Stimulated activated CD8-positive, alpha-beta memory T cell treated with anti-CD3 and anti-CD28 coated beads, Interleukin-4, amount 100 ng/mL, for 48 hours (primary cell): ENCODE results near the gene HMGCS1.
"Not testable (repeated sequence)": the region's sequence is repeated elsewhere in the genome, so short reads cannot be mapped to it uniquely, and the experiment has no call there.

Source experiments
- DNase-seq: peaks from one replicate; pipeline ENCODE4 v3.0.0-alpha.2; 2020

Gene HMGCS1

DNA sequence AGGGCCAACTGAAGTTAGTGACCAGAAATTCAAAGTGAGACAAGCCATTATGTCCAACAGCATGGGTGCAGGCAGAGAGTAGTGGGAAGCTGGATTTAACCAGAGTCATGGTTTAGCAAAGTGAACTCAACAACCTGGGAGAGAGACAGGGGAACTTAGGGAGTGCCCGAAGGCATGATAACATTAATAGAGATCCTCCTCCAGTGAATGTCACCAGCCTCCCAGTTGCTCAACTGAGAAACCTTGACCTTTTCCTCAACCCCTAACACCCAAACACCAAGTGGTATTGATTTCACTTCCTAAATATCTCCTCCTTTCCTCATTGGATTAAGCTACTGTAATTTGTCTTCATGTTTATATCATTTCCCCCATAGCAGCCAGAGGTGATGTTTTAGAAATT lies 42.6 kb downstream of the HMGCS1 start:
- no peak for DNase-seq

DNA sequence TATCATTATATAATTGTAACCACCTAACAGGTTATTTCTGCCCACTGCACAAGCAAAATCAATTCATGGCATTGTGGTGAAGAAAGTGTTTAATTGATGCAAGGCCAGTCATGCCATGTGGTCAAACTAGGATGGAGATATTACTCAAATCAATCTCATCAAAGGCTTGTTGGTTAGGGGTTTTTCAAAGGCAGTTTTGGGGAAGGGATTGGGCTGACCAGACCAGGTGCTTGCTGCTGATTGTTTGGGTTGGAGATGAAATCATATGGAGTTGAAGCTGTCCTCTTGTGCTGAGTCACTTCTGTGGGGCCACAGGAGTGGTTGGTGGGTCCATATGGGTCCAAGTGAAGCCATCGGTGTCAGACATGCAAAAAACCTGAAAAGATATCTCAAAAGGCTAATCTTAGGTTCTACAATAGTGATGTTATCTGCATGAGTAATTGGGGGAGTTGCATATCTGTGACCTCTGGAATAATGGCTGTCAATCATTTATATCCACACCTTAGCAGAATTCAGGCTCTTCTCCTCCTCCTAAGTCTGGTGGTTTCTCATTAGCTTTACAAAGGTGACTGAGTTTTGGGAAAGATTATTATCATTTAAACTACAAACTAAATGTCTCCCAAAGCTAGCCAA lies 44.9 kb downstream of the HMGCS1 start:
- DNase-seq: no peak

DNA sequence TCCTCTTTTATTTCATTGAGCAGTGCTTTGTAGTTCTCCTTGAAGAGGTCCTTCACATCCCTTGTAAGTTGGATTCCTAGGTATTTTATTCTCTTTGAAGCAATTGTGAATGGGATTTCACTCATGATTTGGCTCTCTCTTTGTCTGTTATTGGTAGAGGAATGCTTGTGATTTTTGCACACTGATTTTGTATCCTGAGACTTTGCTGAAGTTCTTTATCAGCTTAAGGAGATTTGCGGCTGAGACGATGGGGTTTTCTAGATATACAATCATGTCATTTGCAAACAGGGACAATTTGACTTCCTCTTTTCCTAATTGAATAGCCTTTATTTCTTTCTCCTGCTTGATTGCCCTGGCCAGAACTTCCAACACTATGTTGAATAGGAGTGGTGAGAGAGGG lies 50.9 kb downstream of the HMGCS1 start:
- not testable (repeated sequence) for DNase-seq

DNA sequence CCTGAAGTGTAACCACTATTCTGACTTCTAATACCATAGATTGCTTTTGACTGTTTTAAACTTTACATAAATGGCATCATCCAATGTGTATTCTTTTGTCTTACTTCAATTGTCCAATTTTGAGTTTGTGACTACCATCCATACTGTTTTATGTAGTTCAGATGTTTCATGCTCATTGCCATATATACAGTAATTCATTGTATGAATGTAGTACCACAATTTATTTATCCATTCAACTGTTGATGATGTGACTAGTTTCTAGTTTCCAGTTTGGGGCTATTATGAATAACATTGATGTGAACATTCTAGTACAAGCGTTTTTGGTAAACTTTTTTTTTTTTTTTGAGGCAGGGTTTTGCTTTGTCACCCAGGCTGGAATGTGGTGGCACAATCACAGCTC lies 55.1 kb downstream of the HMGCS1 start:
- DNase-seq: no peak

DNA sequence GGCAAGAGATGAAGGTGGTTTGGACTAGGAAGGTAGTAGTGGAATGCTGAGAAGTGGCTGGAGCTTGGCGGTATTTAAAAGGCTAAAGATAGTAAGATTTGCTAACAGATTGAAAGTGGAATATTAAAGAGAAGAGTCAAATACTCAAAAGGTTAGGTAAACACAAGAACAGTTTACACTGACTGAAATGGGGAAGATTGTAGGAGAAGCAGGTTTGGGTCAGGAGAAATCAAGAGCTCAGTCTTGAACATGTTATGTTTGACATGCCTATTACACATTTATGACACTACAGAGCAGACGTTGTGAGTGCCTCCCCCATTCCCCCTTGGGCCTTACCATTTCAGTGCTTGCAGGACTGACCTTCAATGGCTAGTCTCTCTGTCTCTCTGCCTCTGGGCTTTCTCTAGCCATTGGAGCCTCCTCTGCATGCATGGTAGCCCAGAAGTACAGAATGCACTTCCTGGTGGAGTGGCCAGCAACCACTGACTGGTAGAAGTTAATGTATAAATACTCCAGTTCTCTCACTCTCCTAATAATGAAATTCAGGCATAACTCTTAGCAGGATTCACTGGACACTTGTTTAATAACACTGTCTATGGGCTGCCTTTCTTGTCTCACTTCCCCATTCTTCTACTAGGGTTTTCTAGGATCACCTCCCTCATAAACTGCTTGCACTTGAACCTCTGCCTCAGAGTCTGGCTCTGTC lies 56.8 kb downstream of the HMGCS1 start:
- DNase-seq: no peak

DNA sequence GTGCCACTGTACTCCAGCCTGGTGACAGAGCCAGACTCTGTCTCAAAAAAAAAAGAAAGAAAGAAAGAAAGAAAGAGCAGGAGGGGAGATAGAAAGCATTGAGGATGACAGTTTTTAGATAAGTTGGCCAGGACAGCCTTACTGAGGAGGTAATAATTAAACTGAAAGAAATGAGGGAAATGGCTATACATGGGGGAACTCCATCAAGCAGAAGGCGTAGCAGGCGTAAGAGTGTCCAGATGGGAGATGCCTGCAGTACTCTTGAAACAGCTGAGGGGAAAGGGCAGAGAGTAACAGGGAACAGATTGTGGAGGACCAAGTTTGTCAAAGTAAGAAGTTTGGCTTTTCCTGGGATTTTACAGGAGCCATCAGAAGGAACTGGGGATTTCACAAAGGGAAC lies 57.5 kb downstream of the HMGCS1 start:
- DNase-seq: no peak

DNA sequence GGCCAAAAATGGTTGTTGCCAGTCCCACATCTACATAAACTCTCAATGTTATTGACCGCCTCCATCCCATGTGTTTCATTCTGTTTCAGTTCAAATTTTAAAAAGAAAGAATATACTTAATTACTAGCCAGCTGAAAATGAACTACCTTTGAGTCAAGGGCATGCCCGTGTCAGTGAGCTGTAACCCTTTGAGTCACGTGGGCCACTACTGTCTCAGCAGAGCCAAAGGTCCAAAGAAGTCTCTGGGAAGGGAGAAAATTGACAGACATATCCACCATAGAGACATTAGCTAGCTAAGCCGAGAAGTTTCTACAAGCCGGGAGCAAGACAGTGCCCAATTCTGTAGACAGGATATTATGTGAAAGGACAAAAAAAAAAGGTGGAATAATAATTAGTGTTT lies 61.5 kb downstream of the HMGCS1 start:
- DNase-seq: no peak

DNA sequence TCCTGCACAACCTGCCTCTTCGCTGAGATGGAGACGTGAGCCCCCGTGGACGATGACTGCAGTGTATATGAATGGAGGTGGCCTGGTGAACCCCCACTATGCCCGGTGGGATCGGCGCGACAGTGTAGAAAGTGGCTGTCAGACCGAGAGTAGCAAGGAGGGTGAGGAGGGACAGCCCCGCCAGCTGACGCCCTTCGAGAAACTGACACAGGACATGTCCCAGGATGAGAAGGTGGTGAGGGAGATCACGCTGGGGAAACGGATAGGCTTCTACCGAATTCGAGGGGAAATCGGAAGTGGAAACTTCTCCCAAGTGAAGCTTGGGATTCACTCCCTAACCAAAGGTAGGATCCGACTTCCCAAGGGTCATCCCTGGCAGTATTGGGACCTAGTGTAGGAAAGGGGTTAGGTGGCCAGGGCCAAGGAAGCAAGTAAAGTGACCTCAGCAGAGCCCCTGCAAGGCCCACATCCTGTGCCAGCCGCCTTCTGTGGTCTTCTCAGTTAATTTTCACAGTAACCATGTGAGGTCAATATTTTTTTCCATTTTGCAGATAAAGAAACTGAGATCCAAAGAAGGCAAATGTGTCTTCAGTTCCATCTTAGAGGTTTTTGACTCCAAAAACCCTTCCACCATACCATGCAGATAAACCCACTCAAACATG lies 67.4 kb downstream of the HMGCS1 start:
- DNase-seq: no peak

DNA sequence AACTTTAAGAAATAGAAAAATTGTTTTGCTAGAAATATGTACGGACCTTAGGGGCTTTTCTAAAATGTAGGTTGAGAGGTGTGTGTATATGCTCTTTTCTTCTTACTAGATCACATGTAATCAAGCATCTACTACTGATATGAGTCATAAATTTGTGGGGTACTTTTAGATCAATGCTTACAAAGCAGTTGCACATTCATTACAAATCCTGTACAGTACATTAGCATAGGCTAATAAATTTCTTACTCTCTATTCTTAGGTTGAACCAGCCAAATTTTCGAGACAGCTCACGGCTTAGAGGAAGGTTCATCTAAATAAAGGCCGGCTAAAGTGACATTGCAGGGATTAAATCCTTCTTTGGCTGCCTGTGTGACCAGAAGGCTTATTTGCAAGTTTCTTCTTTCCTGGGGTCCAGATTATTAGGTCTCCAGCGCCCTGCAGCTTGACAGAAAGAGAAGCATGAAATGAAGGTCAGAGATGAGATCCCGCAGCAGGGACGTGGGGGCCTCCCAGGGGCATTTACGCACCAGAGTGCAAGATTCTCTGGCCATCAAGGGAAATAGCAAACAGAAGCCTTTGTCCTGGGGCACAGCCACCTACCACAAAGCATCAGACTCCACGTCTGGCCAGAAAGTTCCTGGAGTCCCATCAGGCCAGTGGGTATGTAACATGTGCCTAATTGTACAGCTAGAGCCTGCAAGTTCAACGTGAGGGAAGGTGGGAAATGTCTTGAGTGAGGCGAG lies 68.2 kb downstream of the HMGCS1 start:
- DNase-seq: no peak

DNA sequence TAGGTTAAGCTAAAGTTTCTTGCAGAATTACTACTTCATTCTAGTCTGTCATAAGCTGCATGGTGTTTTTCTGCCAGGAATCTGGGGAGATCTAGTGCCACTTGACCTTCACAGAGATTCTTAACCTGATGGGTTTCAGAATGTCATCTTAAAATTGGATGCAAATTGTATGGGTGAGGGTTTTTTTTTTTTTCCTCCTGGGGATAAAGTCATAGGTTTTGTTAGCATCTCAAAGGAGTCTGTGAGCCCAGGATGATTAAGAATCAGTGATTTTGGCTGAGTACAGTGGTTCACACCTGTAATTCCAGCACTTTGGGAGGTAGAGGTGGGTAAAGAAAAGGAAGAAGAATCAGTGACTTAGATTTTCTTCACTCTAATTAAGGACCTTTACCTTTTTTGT lies 69.9 kb downstream of the HMGCS1 start:
- DNase-seq: no peak

DNA sequence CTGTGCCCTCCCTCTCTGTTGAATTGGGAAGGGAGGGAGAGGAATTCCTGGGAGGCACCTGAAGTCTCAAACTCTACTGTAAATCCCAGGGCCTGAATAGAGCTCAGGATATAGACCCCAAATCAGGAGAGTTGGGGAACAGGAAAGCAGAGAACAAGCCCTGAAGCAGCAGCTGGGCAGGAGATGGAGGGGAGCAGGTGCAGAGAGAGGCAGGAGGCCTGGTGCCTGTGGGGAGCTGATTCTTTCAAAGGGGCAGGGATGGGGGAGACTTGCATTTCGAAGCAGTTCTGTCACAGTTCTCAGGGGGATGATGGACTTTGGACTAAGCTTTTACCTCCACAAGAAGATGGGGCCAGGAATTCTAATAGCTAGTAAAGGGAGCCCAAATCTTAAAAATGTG lies 71.0 kb downstream of the HMGCS1 start:
- DNase-seq: no peak
